GM03348 (cell line): ENCODE data around the gene HECA.

Experiments
- DNase-seq: peaks from one replicate; pipeline ENCODE4 v3.0.0; 2012; ENCODE audit warnings: low spot score

Gene HECA

DNA sequence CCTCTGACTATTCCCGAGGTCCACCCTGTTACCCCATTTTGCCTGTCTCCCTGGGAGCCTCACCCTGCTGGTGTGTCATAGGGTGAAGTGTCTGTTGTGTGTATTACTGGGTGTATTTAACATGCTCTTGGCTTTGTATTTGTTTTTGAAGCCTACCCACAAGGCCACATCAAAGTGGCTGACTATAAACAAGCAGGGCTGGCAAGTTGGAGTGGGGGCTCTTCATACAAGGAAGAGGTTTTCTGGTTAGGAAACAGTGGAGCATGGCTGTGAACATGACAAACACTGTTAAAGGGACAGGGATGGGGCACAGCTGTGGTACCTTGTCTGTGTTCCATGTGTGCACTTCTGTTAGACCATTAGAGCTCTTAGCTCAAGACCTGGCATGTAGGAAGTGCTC lies 26.3 kb downstream of the HECA start:
- DNase-seq = peak; percentile 13

DNA sequence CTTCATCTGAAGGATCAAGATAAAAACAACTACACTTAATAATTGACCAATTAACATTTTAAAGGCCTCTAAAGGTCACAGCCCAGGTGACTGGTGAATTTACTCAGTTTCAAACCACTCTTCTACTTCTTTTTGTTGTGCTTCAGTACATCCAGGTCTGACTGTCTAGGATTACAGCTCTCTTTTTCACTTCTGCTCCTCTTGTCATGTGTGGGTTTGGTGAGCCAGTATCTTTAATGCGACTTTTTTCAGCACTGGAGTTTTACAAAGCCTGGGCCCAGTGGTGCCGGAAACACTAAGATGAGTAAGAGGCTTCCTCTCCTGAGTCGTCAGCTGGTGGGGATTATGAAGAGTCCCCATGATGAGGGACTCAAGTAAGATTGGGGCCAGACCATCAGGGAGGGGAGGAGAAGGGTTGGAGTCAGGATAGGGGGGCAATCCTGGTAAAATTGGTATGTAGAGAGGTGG lies 27.0 kb downstream of the HECA start:
- no peak for DNase-seq

DNA sequence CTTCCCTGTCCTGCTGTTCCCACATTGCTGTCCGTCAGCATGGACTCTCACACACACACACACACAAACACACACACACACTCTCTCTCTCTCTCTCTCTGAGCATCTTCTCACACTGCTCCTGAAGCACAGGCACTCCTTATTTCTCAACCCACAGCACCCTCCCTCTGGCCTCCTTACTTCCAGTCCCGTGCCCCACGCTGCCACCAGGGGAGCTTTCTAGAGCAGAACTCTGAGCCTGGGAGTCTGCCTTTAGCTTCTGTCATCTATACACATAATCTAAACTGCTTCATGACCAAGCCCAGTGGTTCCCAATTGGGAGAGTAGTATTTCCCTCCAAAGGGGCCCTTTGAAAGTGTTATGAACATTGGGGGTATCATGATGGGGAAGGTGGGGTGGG lies 29.1 kb downstream of the HECA start:
- no peak for DNase-seq

DNA sequence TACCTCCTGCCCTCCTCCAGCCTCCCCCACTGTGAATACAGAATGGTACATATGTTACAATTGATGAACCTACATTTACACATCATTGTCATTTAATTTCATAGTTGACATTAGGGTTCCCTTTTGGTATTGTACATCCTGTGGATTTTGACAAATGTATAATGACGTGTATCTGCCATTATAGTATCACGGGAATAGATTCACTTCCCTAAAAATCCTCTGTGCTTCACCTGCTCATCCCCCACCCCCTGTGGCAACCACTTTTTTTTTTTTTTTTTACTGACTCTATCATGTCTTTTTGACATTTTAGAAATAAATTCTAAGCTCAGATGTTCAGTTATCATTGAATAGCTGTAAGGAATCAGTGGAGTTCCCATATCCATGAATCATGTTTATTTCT lies 30.4 kb downstream of the HECA start:
- no peak for DNase-seq

DNA sequence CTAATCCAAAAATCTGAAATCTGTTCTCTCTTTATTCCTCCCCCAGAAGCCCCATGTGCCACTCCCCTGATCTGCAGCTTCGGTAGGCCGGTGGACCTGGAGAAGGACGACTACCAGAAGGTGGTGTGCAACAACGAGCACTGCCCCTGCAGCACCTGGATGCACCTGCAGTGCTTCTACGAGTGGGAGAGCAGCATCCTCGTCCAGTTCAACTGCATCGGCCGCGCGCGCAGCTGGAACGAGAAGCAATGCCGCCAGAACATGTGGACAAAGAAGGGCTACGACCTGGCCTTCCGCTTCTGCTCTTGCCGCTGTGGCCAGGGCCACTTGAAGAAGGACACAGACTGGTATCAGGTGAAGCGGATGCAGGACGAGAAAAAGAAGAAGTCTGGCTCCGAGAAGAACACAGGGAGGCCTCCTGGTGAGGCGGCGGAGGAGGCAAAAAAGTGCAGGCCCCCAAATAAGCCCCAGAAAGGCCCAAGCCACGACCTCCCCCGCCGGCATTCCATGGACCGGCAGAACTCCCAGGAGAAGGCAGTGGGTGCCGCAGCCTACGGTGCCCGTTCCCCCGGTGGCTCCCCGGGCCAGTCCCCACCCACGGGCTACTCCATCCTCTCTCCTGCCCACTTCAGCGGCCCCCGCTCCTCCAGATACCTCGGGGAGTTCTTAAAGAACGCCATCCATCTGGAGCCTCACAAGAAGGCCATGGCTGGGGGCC lies 31.5 kb downstream of the HECA start:
- DNase-seq = no peak

- DNase-seq = no peak
Observed at GRCh38 chr6:139166956-139167313, 32.1 kb downstream of the HECA start.

GRCh38 chr6:139172151-139172550 lies 37.3 kb downstream of the HECA start:
- DNase-seq = no peak

GRCh38 chr6:139172567-139172966 lies 37.7 kb downstream of the HECA start:
- no peak for DNase-seq

- no peak for DNase-seq
Observed at GRCh38 chr6:139173172-139173571, 38.3 kb downstream of the HECA start.

DNA sequence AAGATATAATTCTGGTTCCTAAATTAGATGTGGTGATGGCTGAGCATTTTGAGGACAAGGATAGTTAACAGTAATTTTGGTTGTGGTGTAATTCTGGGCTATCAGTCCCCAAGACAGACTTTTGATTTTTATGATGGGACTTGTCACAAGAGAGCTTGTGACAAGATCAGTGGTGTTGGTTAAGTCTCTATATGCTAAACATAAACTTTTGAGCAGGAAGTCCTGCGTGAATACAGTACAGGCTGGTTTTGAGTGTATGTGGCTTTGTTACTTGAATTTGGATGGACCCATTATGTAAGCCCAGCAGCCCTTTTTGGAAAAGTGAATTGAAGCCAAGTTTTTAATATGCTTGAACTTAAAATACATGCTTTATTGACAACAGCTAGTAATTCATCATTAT lies 38.9 kb downstream of the HECA start:
- no peak for DNase-seq

- DNase-seq = no peak
Observed at GRCh38 chr6:139174961-139175360, 40.1 kb downstream of the HECA start.

DNA sequence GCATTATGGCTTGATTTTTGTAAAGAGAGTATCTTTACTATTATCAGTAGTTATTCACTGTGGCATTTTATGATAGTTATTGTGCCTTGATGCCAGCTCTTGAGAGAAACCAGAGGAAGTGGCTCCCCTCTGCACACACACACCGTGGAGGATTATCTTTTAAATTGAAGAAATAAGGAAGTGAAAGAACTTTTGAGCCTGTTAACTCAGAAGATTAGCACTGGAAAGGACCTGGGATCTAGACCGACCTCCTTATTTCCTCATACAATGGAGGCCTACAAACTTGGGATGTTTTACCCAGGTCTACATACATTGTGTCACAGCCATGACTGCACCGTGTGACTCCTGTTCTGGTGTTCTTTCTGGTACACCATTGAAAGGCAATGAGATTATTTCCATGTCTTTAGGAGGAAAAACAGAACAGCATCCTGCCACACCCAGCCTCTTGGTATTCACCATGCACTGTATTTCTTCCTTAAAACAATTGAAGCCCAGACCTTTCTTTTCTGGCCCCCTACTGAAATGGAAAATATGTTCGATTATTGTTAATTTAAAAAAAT lies 40.6 kb downstream of the HECA start:
- no peak for DNase-seq

DNA sequence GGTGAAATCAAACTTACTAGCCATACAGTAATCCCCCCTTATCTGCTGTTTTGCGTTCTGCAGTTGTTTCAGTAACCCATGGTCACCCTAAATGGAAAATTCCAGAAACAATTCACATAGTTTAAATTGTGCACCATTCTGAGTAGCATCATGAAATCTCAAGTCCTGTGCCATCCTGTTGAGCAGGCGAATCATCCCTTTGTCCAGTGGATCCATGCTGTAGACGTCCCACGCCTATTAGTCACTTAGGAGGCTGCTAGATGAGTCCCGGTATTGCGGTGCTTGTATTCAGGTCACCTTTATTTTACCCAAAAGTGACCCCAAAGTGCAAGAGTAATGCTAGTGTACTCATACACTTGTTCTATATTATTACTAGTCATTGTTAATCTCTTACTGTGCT lies 46.4 kb downstream of the HECA start:
- no peak for DNase-seq

DNA sequence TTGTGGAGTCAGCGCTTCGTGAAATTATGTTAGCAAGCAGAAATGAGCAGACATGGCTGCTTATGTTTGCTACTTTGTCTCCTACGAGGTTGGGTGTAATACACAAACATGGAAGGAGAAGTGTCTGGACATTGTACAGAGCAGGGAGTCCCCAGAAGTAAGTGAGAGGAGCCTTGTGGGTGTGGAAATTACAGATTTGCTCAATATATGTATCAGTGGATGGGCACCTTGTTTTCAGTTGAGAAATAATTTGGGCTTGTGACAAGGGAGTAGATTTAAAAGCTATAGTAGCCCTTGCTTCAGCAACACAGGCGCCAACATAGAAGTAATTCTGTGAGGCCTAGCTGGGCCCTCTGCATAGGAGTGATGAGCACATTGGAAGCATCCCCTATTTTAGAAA lies 49.2 kb downstream of the HECA start:
- no peak for DNase-seq

DNA sequence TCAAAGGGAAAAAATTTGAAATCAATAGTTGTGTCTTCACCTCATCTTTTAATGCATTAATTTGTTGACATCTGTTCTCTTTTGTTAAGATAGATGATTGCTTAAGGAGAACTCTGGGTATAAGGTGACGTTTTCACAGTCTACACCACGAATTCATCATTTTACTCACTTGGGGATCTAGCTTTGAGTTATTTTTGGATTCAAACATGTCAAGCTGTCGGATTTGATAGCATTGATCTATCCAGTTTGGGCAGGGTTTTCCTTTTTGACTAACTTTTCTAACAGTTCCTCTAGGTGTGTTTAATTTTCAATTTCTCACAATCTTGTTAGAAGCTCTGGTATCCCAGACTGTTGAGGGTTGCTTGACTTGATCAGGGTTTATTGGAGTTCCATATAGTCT lies 49.6 kb downstream of the HECA start:
- DNase-seq = no peak

DNA sequence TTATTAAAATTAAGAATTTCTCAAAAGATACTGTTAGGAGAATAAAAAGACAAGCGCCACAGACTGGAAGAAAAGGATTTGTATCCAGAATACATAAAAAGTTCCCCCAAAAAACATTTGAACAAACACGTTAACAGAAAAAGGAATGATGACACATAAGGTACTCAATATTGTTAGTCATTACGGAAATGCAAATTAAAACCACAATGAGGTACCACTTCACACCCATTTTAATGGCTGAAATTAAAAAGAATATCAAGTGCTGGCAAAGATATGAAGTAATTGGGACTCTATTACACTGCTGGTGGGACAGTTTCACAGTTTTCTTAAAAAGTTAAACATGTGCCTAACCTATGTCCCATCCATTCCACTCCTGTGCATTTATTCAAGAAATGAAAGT lies 51.4 kb downstream of the HECA start:
- no peak for DNase-seq

- no peak for DNase-seq
Observed at GRCh38 chr6:139186692-139187091, 51.8 kb downstream of the HECA start.

DNA sequence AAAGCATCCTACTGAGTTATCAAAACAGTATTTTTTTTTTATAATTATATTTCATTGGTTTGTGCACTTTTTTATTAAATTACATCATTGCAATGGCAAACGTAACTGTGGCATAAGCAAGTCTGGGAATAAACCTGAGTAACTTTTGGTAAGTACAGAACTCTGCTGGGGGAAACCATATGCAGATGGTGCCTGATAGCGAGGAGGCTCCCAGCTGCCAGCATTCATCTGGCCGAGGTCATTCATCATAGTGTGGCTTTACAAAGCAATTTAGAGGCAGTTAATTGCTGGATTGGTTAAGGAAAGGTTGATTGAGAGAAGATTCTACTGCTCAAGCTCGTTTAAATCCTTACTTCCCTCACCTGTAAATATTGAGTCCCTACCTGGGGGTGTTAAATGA lies 52.6 kb downstream of the HECA start:
- DNase-seq = no peak

- no peak for DNase-seq
Observed at GRCh38 chr6:139189665-139190064, 54.8 kb downstream of the HECA start.

- no peak for DNase-seq
Observed at GRCh38 chr6:139194740-139195139, 59.9 kb downstream of the HECA start.

DNA sequence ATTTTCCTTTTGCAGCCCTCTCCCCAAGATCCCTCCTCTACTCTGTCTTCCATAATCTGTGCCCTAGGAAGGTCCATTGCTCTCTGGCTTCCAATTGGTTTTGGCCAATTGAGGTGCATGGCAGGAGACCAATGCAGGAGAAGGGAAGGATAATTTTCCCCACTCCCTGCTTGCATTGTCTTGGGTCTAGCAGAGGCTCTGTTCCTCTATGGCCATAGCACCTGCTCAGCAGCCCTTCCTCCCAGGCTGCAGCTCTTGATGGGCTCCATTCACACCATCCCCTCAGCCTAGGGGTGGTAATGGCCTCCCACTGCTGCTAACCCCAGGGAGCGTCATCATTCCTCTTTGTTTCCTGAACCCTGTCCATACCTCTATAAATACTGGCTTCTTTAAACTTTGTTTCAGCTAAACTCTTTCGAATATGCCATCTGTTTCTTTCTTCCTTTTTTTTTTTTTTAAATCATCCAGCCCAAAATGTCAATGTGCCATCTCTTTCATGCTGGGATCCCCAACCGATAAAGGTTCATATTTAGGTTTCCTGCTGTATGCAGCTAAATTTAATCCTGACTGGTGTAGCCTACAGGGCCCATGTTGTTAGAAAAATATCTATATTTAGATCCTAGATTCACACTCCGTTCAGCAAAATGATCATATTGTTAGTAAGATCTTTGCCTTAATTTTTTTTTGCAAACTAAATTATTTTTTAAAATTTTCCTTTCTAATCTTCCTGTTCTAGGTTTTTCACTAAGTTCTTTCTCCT lies 63.8 kb downstream of the HECA start:
- DNase-seq = no peak

DNA sequence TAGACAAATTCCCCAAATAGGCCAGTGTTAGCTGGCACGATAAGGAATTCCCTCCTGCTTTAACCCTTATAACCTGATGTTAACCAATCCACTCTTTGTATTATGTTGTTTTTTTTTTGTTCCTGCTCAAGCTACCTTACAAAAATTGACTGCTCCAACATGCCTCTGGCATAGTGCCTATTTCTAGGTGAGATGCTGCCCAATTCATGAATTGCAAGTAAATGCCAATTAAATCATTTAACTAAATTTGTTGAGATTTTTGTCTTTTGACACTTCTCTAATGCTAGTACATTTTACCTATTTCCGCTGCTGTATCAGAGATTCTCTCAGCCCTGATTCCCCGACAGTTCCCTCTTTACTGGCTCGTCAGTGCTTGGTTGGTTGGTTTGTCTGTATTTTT lies 66.5 kb downstream of the HECA start:
- no peak for DNase-seq

DNA sequence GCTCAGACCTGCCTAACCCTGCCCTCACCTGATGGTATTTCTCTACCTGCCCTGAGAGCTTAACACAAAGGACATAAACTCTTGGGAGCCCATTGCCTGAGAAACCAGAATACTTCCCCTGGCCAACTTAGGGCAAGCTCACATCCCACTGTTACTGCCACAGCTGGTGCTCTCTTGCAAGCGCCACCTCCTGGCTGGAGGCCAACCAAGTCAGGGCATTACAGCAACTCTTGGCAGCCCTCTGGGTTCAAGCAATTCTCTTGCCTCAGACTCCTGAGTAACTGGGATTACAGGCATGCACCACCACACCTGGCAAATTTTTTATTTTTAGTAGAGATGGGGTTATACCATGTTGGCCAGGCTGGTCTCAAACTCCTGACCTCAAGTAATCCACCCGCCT lies 70.1 kb downstream of the HECA start:
- no peak for DNase-seq

DNA sequence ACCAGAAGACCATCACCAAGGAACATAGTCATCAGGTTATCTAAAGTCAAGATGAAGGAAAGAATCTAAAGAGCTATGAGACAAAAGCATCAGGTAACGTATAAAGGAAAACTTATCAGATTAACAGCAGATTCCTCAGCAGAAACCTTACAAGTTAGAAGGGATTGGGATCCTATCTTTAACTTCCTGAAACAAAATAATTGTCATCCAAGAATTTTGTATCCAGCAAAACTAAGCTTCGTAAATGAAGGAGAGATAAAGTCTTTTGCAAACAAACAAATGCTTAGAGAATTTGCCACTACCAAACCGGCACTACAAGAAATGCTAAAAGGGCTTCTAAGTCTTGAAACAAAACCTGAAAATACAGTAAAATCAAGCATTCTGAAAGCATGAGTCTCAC lies 71.0 kb downstream of the HECA start:
- no peak for DNase-seq
